ENCODE data around the gene PLA2G2F. TPM values are rescaled to one million over a fixed set of nuclear protein-coding genes. Genes with fewer than 3 reads are reported as not detected.

The PLA2G2F gene
- total RNA-seq, 2 experiments from 2014 or later = not detected

DNA sequence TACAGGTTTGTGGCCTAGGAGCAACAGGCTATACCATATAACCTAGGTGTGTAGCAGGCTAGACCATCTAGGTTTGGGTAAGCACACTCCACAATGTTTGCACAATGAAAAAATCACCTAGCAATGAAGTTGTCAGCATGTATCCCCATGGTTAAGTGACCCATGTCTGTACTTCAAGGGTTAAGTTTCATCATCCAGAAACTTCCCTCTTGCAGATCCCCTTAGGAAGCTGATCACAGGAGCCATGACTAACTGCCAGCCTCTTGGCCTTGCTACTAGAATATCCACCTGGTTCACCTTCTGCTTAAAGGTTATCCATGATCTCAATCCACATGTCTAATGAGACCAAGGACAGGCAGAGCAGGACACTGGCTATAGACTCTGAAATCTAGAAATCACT lies 43.3 kb downstream of the PLA2G2F start:
- CTCF ChIA-PET = interaction anchor here (1.5 to 6.4 kb wide), 3 partner anchors 12 to 36 kb away, joined by 3 to 31 read pairs (median 3); no protein-coding TSS in a partner anchor
- Mint-ChIP-seq H3K27ac (no peak overlapping the region), H3K4me1 (ENCODE audit: low read depth) (peaks cover 36% of the 10 kb centered on the region), H3K9me3 (ENCODE audit: insufficient read depth) (no peaks in the 10 kb centered on the region), H3K4me3 (no peak overlapping the region), H3K36me3 (ENCODE audit: low read depth) (peaks cover 5% of the 10 kb centered on the region), H3K27me3 (ENCODE audit: low read depth) (peaks cover 24% of the 10 kb centered on the region)
- POLR2A ChIA-PET = no interaction called here
- DNase-seq (no peak), ATAC-seq (no peak)

DNA sequence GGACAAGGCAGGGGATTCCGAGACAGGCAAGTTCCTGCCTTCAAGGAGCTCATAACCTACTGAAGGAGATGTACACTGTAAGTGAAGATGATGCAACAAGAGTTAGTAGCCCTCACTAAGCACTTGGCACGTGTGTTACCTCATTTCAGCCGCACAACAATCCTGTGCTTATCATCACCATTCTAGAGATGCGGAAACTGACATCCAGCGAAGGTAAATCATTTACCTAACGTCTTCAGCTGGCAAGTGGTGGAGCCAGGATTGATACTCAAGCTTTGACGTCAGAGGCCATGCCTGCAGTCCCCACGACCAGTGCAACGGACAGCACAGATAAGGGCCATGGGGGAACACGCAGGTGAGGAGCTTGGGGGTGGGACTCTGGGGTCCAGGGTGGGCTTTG lies 43.9 kb downstream of the PLA2G2F start:
- ChIA-PET POLR2A (no interaction called here), CTCF (interaction anchor here (1.5 kb wide), 2 partner anchors 12 to 36 kb away, joined by 3 read pairs; no protein-coding TSS in a partner anchor)
- H3K4me1 Mint-ChIP-seq (ENCODE audit: low read depth) = peaks cover 42% of the 10 kb centered on the region
- H3K9me3 Mint-ChIP-seq (ENCODE audit: insufficient read depth) = no peaks in the 10 kb centered on the region
- DNase-seq = no peak
- peaks cover 25% of the 10 kb centered on the region for H3K27me3 Mint-ChIP-seq (ENCODE audit: low read depth)
- peaks cover 5% of the 10 kb centered on the region for H3K36me3 Mint-ChIP-seq (ENCODE audit: low read depth)
- no peak overlapping the region for H3K4me3 Mint-ChIP-seq
- ATAC-seq = no peak
- H3K27ac Mint-ChIP-seq = no peak overlapping the region

DNA sequence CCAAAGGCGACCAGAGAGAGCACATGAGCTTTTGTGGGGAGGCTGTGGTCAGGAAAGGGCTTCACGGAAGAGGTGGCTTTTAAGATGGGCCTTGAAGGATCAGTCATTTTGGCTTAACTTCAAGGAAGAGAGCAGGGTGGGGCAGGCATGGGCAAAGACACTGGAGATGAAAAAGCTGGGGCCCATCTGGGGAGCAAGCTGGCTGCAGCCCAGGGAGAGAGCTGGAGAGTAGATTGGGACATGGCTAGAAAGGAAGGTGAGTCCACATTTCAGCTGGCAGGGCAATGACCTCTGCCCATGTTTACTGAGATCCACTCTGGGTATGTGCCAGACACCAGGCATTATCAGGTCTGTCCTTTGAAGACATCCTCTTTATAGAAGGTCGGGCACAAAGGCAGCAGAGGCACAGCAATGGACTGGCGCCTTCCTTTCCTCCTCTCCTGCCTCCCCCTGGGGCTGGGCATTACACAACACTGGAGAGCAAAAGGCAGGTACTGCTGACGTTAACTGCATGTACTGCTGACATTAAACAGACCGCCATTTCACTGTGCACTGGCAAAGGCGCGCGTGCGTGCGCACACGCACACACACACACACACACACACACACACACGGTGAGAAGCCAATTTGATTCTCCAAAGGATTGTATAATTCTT lies 44.6 kb downstream of the PLA2G2F start:
- POLR2A ChIA-PET = no interaction called here
- Mint-ChIP-seq H3K9me3 (ENCODE audit: insufficient read depth) (no peaks in the 10 kb centered on the region), H3K4me3 (no peak overlapping the region), H3K36me3 (ENCODE audit: low read depth) (peaks cover 5% of the 10 kb centered on the region), H3K27ac (no peak overlapping the region), H3K27me3 (ENCODE audit: low read depth) (peaks cover 26% of the 10 kb centered on the region), H3K4me1 (ENCODE audit: low read depth) (peaks cover 49% of the 10 kb centered on the region)
- CTCF ChIA-PET = interaction anchor here (1.5 kb wide), 2 partner anchors 11 to 37 kb away, joined by 3 read pairs; no protein-coding TSS in a partner anchor
- ATAC-seq (no peak), DNase-seq (no peak)

DNA sequence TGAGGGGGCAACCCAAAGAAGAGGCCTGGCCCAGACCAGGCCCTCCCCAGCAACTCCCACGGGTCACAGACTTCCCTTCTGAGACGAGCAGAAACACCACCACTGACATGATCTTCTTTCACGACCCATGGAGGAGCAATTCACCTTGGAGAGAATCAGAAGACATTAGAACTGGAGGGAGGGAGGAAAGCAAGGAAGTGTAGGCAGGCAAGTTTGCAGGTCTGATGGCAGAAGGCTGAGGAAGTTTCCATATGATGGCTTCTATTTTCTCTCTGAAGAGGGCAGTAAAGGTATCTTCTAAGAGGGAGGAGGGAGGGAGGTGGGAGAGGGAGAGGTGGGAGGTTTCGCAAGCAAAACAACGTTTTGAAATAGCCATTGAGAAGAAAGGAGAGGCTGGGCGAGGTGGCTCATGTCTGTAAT lies 45.4 kb downstream of the PLA2G2F start:
- POLR2A ChIA-PET = no interaction called here
- peaks cover 27% of the 10 kb centered on the region for H3K27me3 Mint-ChIP-seq (ENCODE audit: low read depth)
- ATAC-seq (no peak), DNase-seq (no peak)
- H3K9me3 Mint-ChIP-seq (ENCODE audit: insufficient read depth) = no peaks in the 10 kb centered on the region
- CTCF ChIA-PET = interaction anchor here (1.5 kb wide), 1 partner anchor 10 kb away, joined by 3 read pairs; no protein-coding TSS in a partner anchor
- no peak overlapping the region for H3K4me3 Mint-ChIP-seq
- H3K4me1 Mint-ChIP-seq (ENCODE audit: low read depth) = peaks cover 52% of the 10 kb centered on the region
- H3K27ac Mint-ChIP-seq = peak overlapping the region; percentile 28
- H3K36me3 Mint-ChIP-seq (ENCODE audit: low read depth) = peaks cover 5% of the 10 kb centered on the region

DNA sequence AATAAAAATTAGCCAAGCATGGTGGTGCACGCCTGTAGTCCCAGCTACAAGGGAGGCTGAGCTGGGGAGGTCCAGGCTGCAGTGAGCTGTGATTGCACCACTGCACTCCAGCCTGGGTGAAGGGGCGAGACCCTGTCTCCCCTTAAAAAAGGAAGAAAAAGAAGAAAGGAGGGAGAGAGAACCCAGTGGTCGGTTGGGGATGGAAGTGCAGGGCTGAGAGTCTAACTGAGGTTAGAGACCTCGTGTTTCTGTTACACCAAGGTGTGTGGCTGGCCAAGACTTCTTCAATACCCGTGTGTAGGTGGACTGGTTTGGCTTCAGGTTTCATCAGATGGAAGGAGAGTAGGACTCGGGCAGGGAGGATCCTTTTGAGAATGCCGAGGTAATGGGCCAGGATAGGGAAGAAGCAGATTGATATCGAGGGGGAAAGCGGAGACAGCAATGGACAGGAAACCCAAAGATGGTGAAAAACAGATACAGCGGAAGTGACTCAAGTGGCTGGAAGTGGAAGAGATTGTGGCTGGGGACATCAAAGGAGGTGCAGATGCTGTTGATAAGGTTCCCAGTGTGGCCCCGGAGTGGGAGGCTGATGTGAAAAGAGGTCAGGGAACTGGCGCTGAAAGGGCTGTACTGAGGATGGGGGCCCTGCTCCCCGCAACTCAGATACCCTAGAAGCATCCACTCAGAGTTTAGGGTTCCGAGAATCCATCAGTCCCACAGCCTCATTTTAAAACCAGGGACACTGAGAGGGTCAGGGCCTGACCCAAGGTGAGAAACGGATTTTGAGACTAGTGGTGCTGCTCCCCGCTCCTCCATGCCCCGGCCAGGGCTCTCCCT lies 46.1 kb downstream of the PLA2G2F start:
- Mint-ChIP-seq H3K27me3 (ENCODE audit: low read depth) (peaks cover 25% of the 10 kb centered on the region), H3K27ac (peak overlapping the region; percentile 74), H3K36me3 (ENCODE audit: low read depth) (peaks cover 5% of the 10 kb centered on the region), H3K4me3 (peak overlapping the region; percentile 32), H3K4me1 (ENCODE audit: low read depth) (peaks cover 52% of the 10 kb centered on the region), H3K9me3 (ENCODE audit: insufficient read depth) (no peaks in the 10 kb centered on the region)
- POLR2A ChIA-PET = no interaction called here
- ATAC-seq = peak; percentile 76
- CTCF ChIA-PET = no interaction called here
- peak; percentile 83 for DNase-seq

DNA sequence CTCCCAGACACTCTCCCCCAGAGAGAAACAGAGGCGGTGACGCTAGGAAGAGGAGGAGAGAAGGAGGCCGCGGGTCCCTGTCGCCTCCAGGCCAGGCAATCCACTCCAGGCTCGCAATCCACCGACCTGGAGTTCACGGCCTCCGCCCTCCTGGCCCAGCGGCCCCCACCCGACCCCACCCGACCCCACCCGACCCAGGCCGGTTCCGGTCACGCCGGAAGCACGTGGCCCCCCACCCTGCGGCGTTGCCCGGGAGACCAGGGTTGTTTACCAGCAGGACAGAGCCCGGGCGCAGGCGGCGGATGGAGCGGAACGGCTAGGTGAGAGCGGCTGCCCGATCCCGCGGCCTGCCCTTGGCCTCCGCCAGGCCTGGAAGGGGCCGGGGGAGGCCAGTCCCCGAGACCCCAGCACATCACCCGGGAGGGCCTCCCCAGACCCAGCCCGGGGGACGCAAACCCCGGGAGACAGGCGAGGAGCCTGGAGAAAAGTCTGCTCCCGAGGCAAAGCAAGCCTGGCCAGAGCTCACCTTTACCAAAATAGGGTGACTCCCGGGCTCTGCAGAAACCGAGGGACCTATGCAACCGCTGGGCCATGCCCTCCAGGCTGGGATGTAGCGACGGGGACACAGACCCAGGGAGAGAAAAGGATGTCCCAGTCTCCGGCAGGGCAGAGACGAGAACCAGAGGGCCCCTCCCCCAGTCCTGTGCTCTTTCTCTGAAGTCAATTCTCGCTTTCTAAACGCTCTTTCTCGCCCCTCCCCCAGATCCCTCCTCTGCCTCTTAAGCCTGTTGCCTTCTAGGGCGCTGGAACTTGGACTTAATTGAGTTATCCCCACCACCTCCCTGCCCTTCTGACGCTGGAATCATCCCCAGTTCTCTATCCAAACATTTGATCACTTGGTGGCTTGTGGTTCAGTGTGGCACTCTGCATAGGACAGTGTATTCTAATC lies 47.0 kb downstream of the PLA2G2F start, which contains the start of the genes PLA2G2C and UBXN10:
TSS of gene PLA2G2C (minus strand) at position 685 of the 949 bp plus-strand sequence. CDS start 9,155 bp downstream, outside the sequence.
TSS of gene UBXN10 (plus strand) at position 263 of the 949 bp plus-strand sequence. CDS start 4,466 bp downstream, outside the sequence.
- peaks cover 52% of the 10 kb centered on the region for H3K4me1 Mint-ChIP-seq (ENCODE audit: low read depth)
- H3K9me3 Mint-ChIP-seq (ENCODE audit: insufficient read depth) = no peaks in the 10 kb centered on the region
- ChIA-PET CTCF (interaction anchor here (2.1 to 2.5 kb wide), 2 partner anchors 9 to 27 kb away, joined by 11 to 17 read pairs; no protein-coding TSS in a partner anchor), POLR2A (interaction anchor here (0.6 kb wide), 1 partner anchor 8 kb away, joined by 4 read pairs; no protein-coding TSS in a partner anchor)
- peaks cover 5% of the 10 kb centered on the region for H3K36me3 Mint-ChIP-seq (ENCODE audit: low read depth)
- H3K27me3 Mint-ChIP-seq (ENCODE audit: low read depth) = peaks cover 25% of the 10 kb centered on the region
- DNase-seq (peak; percentile 76), ATAC-seq (peak; percentile 63)
- peak within 1 kb of the TSS; percentile 75 for H3K27ac Mint-ChIP-seq
- peak within 1 kb of the TSS; percentile 60 for H3K4me3 Mint-ChIP-seq

DNA sequence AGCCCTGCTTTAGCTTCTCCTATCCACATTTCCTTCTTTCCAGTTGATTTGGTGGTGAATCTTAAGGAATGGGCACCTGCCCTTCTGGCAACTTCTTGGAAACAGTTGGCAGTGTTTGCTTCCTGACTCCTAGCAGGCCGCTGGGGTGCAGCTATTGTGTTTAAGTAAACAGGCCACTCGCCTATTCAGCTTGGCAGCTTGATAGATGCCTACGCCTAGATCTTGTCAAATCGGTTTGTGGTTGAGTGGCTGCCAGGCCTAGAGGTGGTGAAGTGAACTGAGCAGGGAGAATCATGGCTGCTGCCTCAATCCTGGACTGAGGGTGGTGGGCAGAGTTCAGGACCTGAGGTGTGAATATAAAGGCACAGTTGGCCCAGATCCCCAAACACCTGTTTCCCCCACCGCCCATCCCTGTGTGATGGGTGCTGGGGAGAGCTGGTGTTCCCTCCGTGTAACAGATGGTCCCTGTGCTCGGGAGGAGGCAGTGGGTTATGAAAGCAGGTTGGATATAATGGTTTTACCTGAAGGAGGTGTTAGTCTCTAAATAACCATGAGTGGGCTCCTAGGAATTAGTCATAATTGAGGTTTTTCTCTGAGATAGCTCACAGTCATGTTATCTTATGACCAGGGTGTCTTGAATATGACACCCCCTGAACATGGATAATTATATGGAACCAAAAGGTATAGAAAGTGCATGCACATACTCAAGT lies 48.1 kb downstream of the PLA2G2F start:
- Mint-ChIP-seq H3K4me1 (ENCODE audit: low read depth) (peaks cover 52% of the 10 kb centered on the region), H3K27ac (peak overlapping the region; percentile 27), H3K9me3 (ENCODE audit: insufficient read depth) (no peaks in the 10 kb centered on the region), H3K27me3 (ENCODE audit: low read depth) (peaks cover 26% of the 10 kb centered on the region), H3K4me3 (peak overlapping the region; percentile 0), H3K36me3 (ENCODE audit: low read depth) (peaks cover 5% of the 10 kb centered on the region)
- ATAC-seq = no peak
- ChIA-PET CTCF (interaction anchor here (0.8 to 2.5 kb wide), 6 partner anchors 8 to 36 kb away, joined by 3 to 17 read pairs (median 5); no protein-coding TSS in a partner anchor), POLR2A (interaction anchor here (0.8 kb wide), 1 partner anchor 22 kb away, joined by 5 read pairs; no protein-coding TSS in a partner anchor)
- peak; percentile 35 for DNase-seq

DNA sequence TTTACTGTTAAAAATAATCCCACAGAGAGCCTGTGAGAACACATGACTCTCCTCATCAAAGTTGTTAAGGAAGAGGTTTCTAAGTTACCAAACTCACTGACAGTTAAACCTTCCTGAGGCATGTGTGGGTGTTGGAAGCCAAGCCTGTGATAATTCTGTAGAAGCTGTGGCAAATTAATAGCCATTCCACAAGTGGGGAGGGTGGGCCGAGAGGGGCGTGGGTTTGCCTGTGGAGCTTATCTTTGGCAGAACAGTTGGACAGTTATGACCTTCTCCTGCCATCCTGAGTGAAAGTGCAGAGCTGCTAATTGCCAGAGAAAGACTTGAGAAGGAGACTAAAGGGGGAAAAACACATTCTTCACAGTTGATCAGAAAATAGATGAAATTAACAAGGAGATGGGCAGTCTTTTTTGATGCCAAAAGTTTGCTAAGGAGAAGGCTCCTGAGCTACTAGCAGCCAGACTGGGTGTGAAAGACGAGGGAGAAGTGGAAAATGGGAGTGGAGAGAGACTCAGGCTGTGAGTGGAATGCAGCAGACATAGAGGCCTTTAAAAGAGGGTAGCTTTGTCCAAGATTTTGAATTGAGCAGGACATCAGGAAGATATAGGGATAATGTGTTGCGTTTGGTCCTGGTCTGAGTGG lies 48.8 kb downstream of the PLA2G2F start:
- no peaks in the 10 kb centered on the region for H3K9me3 Mint-ChIP-seq (ENCODE audit: insufficient read depth)
- DNase-seq (no peak), ATAC-seq (no peak)
- peaks cover 33% of the 10 kb centered on the region for H3K27me3 Mint-ChIP-seq (ENCODE audit: low read depth)
- peaks cover 52% of the 10 kb centered on the region for H3K4me1 Mint-ChIP-seq (ENCODE audit: low read depth)
- ChIA-PET POLR2A (no interaction called here), CTCF (interaction anchor here (0.6 to 2.5 kb wide), 7 partner anchors 8 to 270 kb away, joined by 3 to 17 read pairs (median 4); no protein-coding TSS in a partner anchor)
- no peak overlapping the region for H3K27ac Mint-ChIP-seq
- H3K4me3 Mint-ChIP-seq = no peak overlapping the region
- peaks cover 5% of the 10 kb centered on the region for H3K36me3 Mint-ChIP-seq (ENCODE audit: low read depth)

DNA sequence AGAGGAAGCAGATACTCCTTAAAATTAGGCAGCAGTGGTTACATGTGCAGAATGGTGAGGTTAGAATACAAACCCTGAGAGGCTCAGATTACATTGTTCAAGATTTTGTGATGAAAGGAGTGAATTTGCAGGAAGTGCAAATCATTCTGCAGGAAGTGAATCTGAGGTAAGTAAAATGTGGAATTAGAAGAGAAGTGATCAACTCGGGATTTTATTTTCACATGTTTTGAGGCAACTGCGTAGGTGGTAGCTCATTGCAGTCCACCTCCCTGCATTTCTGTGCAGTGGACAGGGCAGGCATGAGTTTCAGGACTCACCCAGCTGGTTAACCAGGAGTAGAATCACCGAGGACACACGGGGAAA lies 49.3 kb downstream of the PLA2G2F start:
- Mint-ChIP-seq H3K4me3 (no peak overlapping the region), H3K4me1 (ENCODE audit: low read depth) (peaks cover 50% of the 10 kb centered on the region), H3K27ac (no peak overlapping the region), H3K9me3 (ENCODE audit: insufficient read depth) (no peaks in the 10 kb centered on the region), H3K27me3 (ENCODE audit: low read depth) (peaks cover 35% of the 10 kb centered on the region), H3K36me3 (ENCODE audit: low read depth) (peaks cover 5% of the 10 kb centered on the region)
- DNase-seq (no peak), ATAC-seq (no peak)
- ChIA-PET POLR2A (no interaction called here), CTCF (interaction anchor here (0.6 to 2.5 kb wide), 5 partner anchors 17 to 271 kb away, joined by 3 to 11 read pairs (median 4); no protein-coding TSS in a partner anchor)

DNA sequence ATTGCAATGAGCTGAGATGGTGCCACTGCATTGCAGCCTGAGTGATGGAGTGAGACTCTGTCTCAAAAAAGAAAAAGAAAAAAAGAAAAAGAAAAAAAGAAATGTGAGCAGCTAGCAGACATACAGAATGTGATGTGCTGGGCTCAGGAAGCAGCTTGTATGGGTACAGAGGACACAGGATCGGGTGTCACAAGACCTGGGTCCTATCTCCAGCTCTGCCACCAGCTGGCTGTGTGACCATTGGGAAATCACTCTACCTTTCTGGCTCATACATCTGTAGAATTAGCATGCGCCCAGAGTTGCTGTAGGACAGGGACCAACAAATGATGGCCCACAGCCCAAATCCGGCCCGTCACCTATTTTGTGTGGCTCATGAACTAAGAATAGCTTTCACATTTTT lies 50.5 kb downstream of the PLA2G2F start:
- H3K36me3 Mint-ChIP-seq (ENCODE audit: low read depth) = no peaks in the 10 kb centered on the region
- peaks cover 38% of the 10 kb centered on the region for H3K4me1 Mint-ChIP-seq (ENCODE audit: low read depth)
- no peak overlapping the region for H3K4me3 Mint-ChIP-seq
- no peaks in the 10 kb centered on the region for H3K9me3 Mint-ChIP-seq (ENCODE audit: insufficient read depth)
- DNase-seq (no peak), ATAC-seq (no peak)
- no peak overlapping the region for H3K27ac Mint-ChIP-seq
- ChIA-PET POLR2A (interaction anchor here (1.3 kb wide), 1 partner anchor 11 kb away, joined by 3 read pairs; no protein-coding TSS in a partner anchor), CTCF (interaction anchor here (1.0 to 1.3 kb wide), 3 partner anchors 23 to 272 kb away, joined by 3 to 7 read pairs (median 4); no protein-coding TSS in a partner anchor)
- H3K27me3 Mint-ChIP-seq (ENCODE audit: low read depth) = peaks cover 34% of the 10 kb centered on the region

All from activated CD8-positive, alpha-beta T cell treated with anti-CD3 and anti-CD28 coated beads, Interleukin-2, amount 10 ng/mL, durations not matched to agents 7 days and 5 days (primary cell).